Lower leg skin (tissue), 3 donors: ENCODE data around the gene INPP4A.

Source experiments
- POLR2A ChIP-seq, 2 donors: fragments of 450-650 bp; IDR thresholded peaks; one replicate each; pipeline ENCODE4 v1.6.1; 2016 to 2017; ENCODE audit warnings: antibody characterized with exemption in 2 of 2, mild to moderate bottlenecking in 1 of 2, moderate library complexity in 1 of 2
- TF ChIP-seq, protein P1 (sequence below), 3 donors: fragments of 450-650 bp; IDR thresholded peaks; one replicate each; pipeline ENCODE4 v1.5.1; 2016; ENCODE audit warnings: antibody characterized with exemption in 3 of 3, mild to moderate bottlenecking in 3 of 3, moderate library complexity in 2 of 3

DNA sequence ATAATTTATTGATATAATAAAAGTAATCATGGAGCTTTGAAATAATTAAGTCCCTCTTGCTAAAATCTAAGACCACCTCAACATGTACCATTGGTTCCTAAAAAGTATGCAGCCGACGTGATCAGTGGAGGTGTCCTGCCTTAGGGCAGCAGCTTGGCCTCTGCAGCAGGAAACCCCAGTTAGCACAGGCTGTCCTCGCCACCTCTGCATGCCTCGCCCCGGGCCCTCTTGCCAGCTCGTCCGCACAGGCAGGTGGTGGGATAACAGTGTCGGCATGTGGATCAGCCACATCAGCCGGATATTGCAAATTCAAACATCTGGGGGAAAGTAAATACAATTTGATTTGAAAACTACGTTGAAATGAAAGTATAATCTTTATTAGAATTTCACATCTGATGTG lies 140.7 kb downstream of the INPP4A start:
- TF ChIP-seq, protein P1, sequence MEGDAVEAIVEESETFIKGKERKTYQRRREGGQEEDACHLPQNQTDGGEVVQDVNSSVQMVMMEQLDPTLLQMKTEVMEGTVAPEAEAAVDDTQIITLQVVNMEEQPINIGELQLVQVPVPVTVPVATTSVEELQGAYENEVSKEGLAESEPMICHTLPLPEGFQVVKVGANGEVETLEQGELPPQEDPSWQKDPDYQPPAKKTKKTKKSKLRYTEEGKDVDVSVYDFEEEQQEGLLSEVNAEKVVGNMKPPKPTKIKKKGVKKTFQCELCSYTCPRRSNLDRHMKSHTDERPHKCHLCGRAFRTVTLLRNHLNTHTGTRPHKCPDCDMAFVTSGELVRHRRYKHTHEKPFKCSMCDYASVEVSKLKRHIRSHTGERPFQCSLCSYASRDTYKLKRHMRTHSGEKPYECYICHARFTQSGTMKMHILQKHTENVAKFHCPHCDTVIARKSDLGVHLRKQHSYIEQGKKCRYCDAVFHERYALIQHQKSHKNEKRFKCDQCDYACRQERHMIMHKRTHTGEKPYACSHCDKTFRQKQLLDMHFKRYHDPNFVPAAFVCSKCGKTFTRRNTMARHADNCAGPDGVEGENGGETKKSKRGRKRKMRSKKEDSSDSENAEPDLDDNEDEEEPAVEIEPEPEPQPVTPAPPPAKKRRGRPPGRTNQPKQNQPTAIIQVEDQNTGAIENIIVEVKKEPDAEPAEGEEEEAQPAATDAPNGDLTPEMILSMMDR (IDR thresholded peaks at IDR 0.05) = no peak
- TF ChIP-seq POLR2A (IDR thresholded peaks at IDR 0.05) = no peak
